VCaP (cell line): ENCODE data around the gene MARCHF11.

Experiments used
- H3K27ac ChIP-seq: fragments of 450-650 bp; 2 replicates; pipeline ENCODE4 v1.5.1; 2017
- CTCF ChIP-seq: fragments of 450-650 bp; conservative IDR thresholded peaks from 2 replicates; pipeline ENCODE4 v1.5.1; 2017; ENCODE audit warnings: mild to moderate bottlenecking, moderate library complexity

MARCHF11 gene

DNA sequence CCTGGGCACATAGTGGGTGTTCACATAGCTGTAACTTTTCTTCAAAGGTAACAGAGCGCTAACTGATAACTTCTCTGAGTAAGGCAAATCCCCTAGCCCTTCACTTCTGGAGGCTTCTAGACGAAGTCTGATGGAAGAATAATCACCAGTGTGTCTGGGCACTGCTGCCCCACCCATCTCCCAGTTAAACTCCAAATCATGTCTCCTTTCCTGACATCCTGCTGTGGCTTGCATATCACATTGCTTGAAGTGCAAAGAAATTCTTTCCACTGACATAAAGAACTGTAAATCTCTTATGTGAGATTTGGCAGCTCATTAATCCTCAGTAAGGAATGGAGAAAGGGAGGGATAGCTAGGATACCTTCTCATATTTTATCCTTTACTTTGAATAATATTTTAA is 74.6 kb downstream of the MARCHF11 start:
- TF ChIP-seq CTCF: no peak
- no peak overlapping the region for H3K27ac ChIP-seq

- no peak overlapping the region for H3K27ac ChIP-seq
- no peak for TF ChIP-seq CTCF
Measured at GRCh38 chr5:16095612-16096011, 84.0 kb downstream of the MARCHF11 start.

DNA sequence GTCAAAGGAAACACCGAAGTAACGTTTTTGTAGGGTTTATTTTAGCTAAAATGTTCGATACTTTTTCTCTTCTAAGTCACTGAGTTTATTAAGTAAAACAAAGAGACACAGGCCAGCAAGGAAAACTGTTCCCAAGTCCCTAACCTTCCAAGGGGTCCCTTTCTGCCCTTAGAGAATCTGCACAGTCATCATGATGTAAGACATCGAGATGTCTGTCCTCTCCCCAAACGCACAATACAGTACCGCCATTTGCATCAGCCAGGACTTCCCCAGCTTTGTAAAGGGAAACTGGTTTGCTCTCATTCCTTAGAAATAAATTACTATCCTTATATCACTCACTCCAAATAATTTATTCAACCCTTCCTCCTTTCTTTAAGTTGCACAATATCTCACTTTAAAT is 89.3 kb downstream of the MARCHF11 start:
- no peak for TF ChIP-seq CTCF
- no peak overlapping the region for H3K27ac ChIP-seq

- no peak for TF ChIP-seq CTCF
- H3K27ac ChIP-seq: no peak overlapping the region
Measured at GRCh38 chr5:16082982-16083381, 96.6 kb downstream of the MARCHF11 start.

DNA sequence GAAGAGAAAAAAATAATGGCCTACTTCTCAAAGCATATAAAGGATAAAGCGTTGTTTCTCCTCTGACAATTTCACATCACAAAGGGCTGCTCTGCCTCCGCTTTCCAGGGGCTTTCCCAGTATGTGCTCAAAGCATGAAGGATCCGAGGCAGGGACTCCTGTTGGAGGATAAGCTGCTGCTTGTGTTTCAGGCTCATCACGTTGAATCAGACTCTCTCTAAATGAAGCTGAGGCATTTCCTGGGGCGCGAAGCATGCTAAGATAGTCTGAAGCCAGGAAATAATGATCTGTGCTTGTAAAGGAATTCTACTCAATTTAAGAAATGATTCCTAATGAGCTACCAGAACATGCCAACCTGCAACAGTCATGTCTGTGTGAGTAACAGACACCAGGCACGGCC is 97.5 kb downstream of the MARCHF11 start:
- no peak overlapping the region for H3K27ac ChIP-seq
- TF ChIP-seq CTCF: no peak

DNA sequence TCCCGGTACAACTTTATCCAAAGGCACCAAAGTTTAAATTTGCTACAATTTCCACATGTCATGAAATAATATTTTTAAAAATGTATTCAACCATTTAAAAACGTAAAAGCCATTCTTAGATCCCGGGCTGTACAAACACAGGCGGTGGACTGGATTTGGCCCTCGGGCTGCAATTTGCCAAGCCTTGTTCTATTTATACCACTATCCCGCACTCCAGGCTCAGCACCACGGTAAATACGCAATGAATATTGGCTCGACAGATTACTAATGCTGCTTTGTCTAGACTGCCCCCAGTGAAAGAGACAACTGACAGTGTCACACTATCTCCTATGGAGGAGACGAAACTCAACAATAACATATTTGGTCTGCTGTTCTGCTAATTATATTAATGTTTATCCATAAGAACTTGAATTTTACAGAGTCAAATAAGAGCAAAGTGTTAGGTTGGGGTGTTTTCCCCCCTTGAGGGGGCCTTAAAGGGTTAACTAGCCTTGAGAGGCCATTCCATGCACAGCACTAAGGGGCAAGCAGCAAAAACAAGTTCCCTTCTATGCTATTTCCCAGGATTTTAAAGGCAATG is 98.1 kb downstream of the MARCHF11 start:
- TF ChIP-seq CTCF: no peak
- no peak overlapping the region for H3K27ac ChIP-seq

DNA sequence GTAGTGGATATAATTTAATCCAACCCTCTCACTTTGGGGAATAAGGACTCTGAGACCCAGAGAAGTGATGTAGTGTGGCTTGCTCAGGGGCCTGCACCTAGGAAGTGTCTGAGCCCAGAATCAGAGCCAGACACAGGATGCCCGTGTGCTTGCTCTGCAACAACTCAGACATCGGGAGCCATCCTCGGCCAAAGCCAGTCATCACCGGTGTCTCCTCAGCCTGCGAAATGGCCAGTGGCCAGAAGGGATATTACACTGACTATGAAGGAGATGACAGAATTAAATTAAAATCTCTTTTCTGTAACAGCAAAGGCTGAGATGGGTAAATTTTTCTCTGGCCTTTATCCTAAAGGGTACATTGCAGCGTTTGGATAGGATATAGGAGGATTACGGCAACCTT is 102.9 kb downstream of the MARCHF11 start:
- TF ChIP-seq CTCF: no peak
- H3K27ac ChIP-seq: no peak overlapping the region

DNA sequence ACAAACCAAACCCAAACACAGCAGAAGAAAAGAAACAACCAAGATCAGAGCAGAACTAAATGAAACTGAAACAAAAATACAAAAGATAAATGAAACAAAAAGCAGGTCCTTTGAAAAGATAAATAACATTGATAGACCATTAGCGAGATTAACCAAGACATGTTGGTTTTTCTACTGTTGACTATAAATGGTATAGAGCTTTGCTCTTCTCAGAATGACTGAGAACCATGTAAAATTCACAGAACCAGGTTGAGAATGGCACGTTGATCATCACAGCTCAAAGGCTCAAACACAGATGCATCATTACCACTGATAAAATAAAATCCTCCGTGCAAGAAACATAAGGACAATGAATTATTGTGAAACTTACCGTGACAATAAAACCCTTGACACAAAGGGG is 105.2 kb downstream of the MARCHF11 start:
- no peak overlapping the region for H3K27ac ChIP-seq
- TF ChIP-seq CTCF: no peak
